HG02884 (cell line): Measurements from ENCODE around the gene TMEM213.
"Not testable (repeated sequence)": the region's sequence is repeated elsewhere in the genome, so short reads cannot be mapped to it uniquely, and the experiment has no call there.

Experiments used
- ATAC-seq: cut with Tn5 transposase; IDR thresholded peaks from one replicate; pipeline ENCODE4 v1.9.1; 2021; ENCODE audit warnings: mild to moderate bottlenecking, moderate library complexity; ENCODE audit not compliant: unreplicated experiment

TMEM213 gene

DNA sequence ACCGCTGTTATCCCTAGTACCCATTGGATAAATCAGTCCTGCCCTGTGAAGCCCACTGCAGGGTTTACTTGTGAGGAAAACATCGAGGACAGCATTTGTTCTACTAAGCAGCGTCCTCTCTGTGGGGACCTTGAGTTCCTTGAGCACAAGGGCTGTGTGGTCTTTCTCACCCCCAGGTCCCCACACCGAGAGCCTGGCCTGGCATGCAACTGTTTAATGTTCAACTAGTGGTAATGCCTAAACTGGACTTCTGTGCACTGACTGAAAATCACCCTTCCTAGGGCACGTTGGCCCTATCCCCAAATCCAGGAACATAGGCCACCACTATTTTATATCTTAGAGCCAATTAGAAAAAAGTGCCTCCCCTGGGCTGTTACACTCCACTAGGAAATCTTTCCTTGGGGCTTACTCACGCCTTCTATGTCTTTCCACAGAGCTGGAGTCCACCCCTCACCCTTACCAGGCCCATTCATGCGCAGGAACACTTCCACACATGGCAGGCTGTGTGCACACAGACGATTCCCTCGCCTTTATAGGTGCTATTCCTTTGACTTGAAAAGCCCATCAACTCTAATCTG, 1.7 kb upstream of the TMEM213 start:
- ATAC-seq = no peak

- not testable (repeated sequence) for ATAC-seq
Observed at GRCh38 chr7:138797046-138797445, 748 bp upstream of the TMEM213 start.

DNA sequence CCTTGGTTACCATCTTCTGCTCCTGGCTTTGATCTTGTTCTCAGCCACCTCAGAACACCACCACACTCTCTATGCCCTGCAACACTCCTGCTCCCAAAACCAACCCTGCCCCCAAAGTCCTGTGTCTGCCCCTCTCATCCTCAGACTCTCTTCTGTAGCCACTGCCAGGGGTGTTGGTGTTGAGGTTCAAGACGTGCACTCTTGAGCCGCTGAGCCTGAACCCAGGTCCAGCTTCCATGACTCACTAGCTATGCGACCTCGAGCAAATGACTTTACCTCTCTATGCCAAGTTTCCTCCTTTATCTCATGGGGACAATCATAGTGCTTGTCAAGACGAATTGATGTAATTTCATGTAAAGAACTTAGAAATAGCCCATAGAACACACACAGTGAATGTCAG, 1.0 kb downstream of the TMEM213 start:
- no peak for ATAC-seq

GRCh38 chr7:138799336-138800000, 1.7 kb downstream of the TMEM213 start:
- ATAC-seq = no peak

DNA sequence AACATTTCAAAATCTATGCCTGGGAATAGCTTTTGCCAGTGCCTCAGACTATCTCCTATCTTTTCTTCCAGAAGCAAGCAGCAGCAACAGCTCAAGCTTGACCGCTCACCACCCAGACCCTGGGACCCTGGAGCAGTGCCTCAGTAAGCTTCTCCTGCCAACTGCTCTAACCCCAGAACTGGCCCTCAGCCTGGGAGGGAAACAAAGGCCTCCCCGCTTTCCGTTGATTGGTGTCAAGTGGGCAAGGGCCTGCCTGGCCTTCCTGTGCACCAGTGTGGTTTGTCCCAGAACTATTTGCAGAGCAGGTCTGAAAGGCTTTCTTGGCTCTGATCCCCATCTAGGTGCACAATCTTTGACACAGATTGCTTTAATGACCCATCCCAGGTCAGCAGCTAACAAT, 3.5 kb downstream of the TMEM213 start:
- no peak for ATAC-seq

GRCh38 chr7:138802706-138803105, 4.9 kb downstream of the TMEM213 start:
- no peak for ATAC-seq

GRCh38 chr7:138804618-138805017, 6.8 kb downstream of the TMEM213 start:
- no peak for ATAC-seq

- no peak for ATAC-seq
Observed at GRCh38 chr7:138809346-138809745, 11.6 kb downstream of the TMEM213 start.

DNA sequence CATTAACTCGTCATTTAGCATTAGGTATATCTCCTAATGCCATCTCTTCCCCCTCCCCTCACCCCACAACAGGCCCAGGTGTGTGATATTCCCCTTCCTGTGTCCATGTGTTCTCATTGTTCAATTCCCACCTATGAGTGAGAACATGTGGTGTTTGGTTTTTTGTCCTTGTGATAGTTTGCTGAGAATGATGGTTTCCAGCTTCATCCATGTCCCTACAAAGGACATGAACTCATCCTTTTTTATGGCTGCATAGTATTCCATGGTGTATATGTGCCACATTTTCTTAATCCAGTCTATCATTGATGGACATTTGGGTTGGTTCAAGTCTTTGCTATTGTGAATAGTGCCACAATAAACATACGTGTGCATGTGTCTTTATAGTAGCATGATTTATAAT, 13.5 kb downstream of the TMEM213 start:
- ATAC-seq = not testable (repeated sequence)

DNA sequence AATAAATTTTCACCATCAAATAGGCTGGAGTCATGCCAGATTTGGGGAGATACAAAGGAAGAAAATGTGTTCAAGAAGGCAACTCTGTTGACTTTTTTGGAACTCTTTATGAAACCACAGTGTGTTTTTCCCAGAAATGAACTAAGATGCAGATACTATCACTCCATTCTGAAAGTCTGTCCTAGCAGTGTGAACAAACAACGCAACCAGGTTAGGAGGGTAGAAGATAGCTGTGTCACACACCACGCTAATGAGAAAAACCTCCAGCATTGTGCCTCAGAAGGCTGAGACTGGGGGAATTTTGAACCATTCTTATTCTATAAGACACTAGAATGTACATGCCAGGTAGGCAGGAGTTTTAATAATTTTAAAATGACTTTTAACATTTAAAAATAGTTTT, 16.2 kb downstream of the TMEM213 start:
- no peak for ATAC-seq

- no peak for ATAC-seq
Observed at GRCh38 chr7:138814816-138815332, 17.1 kb downstream of the TMEM213 start.

DNA sequence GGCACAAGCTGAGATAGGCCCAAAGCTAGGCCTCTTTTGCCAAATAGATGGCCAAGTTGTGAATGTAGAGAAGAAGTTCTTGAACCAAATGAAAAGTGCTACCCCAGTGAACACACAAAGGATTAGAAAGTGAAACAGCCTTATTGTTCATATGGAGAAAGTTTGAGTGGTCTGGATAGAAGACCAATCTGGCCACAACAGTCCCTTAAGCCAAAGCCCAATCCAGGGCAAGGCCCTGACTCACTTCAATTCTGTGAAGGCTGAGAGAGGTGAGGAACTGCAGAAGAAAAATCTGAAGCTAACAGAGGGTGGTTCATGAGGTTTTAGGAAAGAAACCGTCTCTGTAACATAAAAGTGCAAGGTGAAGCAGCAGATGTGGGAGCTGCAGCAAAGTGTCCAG, 18.9 kb downstream of the TMEM213 start:
- ATAC-seq = no peak

GRCh38 chr7:138819625-138820024, 21.8 kb downstream of the TMEM213 start:
- no peak for ATAC-seq

- ATAC-seq = no peak
Observed at GRCh38 chr7:138821912-138822311, 24.1 kb downstream of the TMEM213 start.

DNA sequence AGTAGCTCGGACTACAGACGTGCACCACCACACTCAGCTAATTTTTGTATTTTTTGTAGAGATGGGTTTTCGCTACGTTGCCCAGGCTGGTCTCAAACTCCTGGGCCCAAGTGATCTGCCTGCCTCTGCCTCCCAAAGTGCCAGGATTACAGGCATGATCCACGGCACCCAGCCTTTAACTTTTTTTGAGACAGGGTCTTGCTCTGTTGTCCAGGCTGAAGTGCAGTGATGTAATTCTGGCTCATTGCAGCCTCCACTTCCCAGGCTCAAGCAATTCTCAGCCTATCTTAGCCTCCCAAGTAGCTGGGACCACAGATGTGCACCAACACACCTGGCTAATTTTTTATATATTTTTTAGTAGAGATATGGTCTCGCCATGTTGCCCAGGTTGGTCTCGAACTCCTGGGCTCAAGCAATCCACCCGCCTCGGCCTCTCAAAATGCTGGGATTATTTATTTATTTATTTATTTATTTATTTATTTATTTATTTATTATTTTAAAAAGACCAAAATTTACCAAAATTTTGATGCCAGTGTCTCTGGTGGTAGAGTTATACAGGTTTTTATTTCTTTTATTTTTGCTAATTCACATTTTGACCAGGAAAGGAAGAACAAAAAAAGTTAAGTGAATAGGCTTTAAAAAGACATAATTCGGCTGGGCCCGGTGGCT, 25.2 kb downstream of the TMEM213 start:
- ATAC-seq = no peak

- ATAC-seq = no peak
Observed at GRCh38 chr7:138825049-138825721, 27.4 kb downstream of the TMEM213 start.

GRCh38 chr7:138828302-138828701, 30.5 kb downstream of the TMEM213 start:
- ATAC-seq = no peak

- ATAC-seq = no peak
Observed at GRCh38 chr7:138829335-138829734, 31.5 kb downstream of the TMEM213 start.

GRCh38 chr7:138832966-138833365, 35.2 kb downstream of the TMEM213 start:
- no peak for ATAC-seq

GRCh38 chr7:138833596-138833995, 35.8 kb downstream of the TMEM213 start:
- no peak for ATAC-seq

GRCh38 chr7:138834583-138834982, 36.8 kb downstream of the TMEM213 start:
- ATAC-seq = no peak

GRCh38 chr7:138835087-138835486, 37.3 kb downstream of the TMEM213 start:
- no peak for ATAC-seq
